Lung (tissue), 12 donors: Measurements from ENCODE around the gene USP31. TPM values are rescaled to one million over a fixed set of nuclear protein-coding genes. Genes with fewer than 3 reads are reported as not detected.

Source experiments
- ATAC-seq: fragments of 200-7000 bp; cut with Tn5 transposase; one replicate; pipeline ENCODE4 v1.9.1; 2020; ENCODE audit warnings: moderate number of reproducible peaks; ENCODE audit not compliant: insufficient read depth, low FRiP score
- DNase-seq, 3 donors: peaks; one replicate each; pipeline ENCODE4 v3.0.0-alpha.2; 2013 to 2017
- H3K27ac ChIP-seq, 2 donors: one replicate each; pipeline ENCODE4 v1.5.1; 2013; ENCODE audit warnings: mild to moderate bottlenecking in 2 of 2, moderate library complexity in 2 of 2, control low read depth in 1 of 2, inconsistent platforms in 1 of 2, low read depth in 1 of 2, low read length in 1 of 2
- H3K27me3 ChIP-seq, 3 donors: one replicate each; pipeline ENCODE4 v1.5.1; 2013; ENCODE audit warnings: low read length in 2 of 3; ENCODE audit not compliant: control insufficient read depth in 3 of 3, insufficient read depth in 3 of 3
- H3K36me3 ChIP-seq, 4 donors: one replicate each; pipeline ENCODE4 v1.5.1; 2013; ENCODE audit warnings: low read length in 4 of 4, mild to moderate bottlenecking in 1 of 4, moderate library complexity in 1 of 4; ENCODE audit not compliant: control insufficient read depth in 4 of 4, insufficient read depth in 4 of 4
- H3K4me1 ChIP-seq, 5 donors: one replicate each; pipeline ENCODE4 v1.5.1; 2013; ENCODE audit warnings: low read length in 5 of 5, mild to moderate bottlenecking in 2 of 5, moderate library complexity in 1 of 5; ENCODE audit not compliant: control insufficient read depth in 5 of 5, insufficient read depth in 5 of 5
- H3K4me3 ChIP-seq: one replicate; pipeline ENCODE4 v1.5.1; 2013; ENCODE audit warnings: mild to moderate bottlenecking, control low read depth, moderate library complexity
- H3K9ac ChIP-seq, 2 donors: one replicate each; pipeline ENCODE4 v1.5.1; 2013; ENCODE audit warnings: low read length in 2 of 2, control low read depth in 1 of 2; ENCODE audit not compliant: insufficient read depth in 1 of 2
- H3K9me3 ChIP-seq, 4 donors: one replicate each; pipeline ENCODE4 v1.5.1; 2013; ENCODE audit warnings: low read length in 3 of 4, mild to moderate bottlenecking in 1 of 4, moderate library complexity in 1 of 4; ENCODE audit not compliant: control insufficient read depth in 4 of 4, insufficient read depth in 3 of 4
- CTCF ChIP-seq: IDR thresholded peaks from 2 replicates; pipeline ENCODE4 v1.5.1; 2012; ENCODE audit warnings: mild to moderate bottlenecking; ENCODE audit errors: control extremely low read depth, extremely low read depth
- WGBS, 2 donors: extraction: QIAGEN DNeasy Blood & Tissue Kit; methylation state at CpG; one replicate each; pipeline ENCODE4 v1.1.7; 2013; 5-methylcytosine and 5-hydroxymethylcytosine counted together
- polyA plus RNA-seq, 2 donors: library from polyadenylated mRNA; stranded (reverse); fragments of 200-250 nt; gene quantifications; one replicate each; pipeline ENCODE4 v1.2.1, GENCODE V29; 2013
- total RNA-seq, 2 donors: library from RNA; depleted of rRNA in 1 of 2; stranded (reverse); fragments of >200 nt in 1 of 2; gene quantifications; one replicate each; pipeline ENCODE4 v1.2.1, GENCODE V29; 2014 to 2021
- donor health status: control.
- donor health status: control.
- donor health status: Bipolar disorder and iron deficiency.
- donor health status: healthy.
- donor health status: DM: yes; HTN: yes; CAD: no.

The USP31 gene
- total and polyA plus RNA-seq, 4 donors: 3.4 to 26.3 (median 10.0) TPM

GRCh38 chr16:23158114-23158513 lies 8.9 kb upstream of the USP31 start:
- 94 to 96% methylated on average over 6 of the region's 6 CpGs for WGBS, 2 donors
- no peak for TF ChIP-seq CTCF
- peaks cover 0 to 16% (median 0%) of the 10 kb centered on the region in 3 donors for H3K27me3 ChIP-seq

GRCh38 chr16:23156946-23157460 lies 7.8 kb upstream of the USP31 start:
- no peaks in the 10 kb centered on the region for H3K36me3 ChIP-seq
- H3K4me3 ChIP-seq: no peak overlapping the region
- TF ChIP-seq CTCF: no peak
- no peaks in the 10 kb centered on the region for H3K4me1 ChIP-seq
- ATAC-seq: no peak
- H3K27ac ChIP-seq: no peak overlapping the region
- DNase-seq: no peak
- WGBS, 2 donors: 61 to 79% methylated on average over 1 of the region's 1 CpG
- no peak overlapping the region for H3K9ac ChIP-seq
- H3K9me3 ChIP-seq: no peaks in the 10 kb centered on the region
- peaks cover 0 to 16% (median 0%) of the 10 kb centered on the region in 3 donors for H3K27me3 ChIP-seq

More at GRCh38 chr16:23158114-23158513, 8.9 kb upstream of the USP31 start:
- DNase-seq (no peak), ATAC-seq (no peak)
- Histone ChIP-seq H3K4me1 (no peaks in the 10 kb centered on the region), H3K27ac (no peak overlapping the region), H3K4me3 (no peak overlapping the region), H3K36me3 (no peaks in the 10 kb centered on the region), H3K9ac (no peak overlapping the region), H3K9me3 (no peaks in the 10 kb centered on the region)

GRCh38 chr16:23156110-23156509 lies 6.9 kb upstream of the USP31 start:
- 63 to 82% methylated on average over 3 of the region's 3 CpGs for WGBS, 2 donors

More at GRCh38 chr16:23156110-23156509, 6.9 kb upstream of the USP31 start:
- DNase-seq: no peak
- H3K27me3 ChIP-seq: peaks cover 0 to 16% (median 0%) of the 10 kb centered on the region in 3 donors
- TF ChIP-seq CTCF: no peak
- H3K4me1 ChIP-seq: no peaks in the 10 kb centered on the region
- H3K9me3 ChIP-seq: no peaks in the 10 kb centered on the region
- no peak overlapping the region for H3K27ac ChIP-seq
- ATAC-seq: no peak
- H3K36me3 ChIP-seq: no peaks in the 10 kb centered on the region
- H3K9ac ChIP-seq: no peak overlapping the region
- H3K4me3 ChIP-seq: no peak overlapping the region
